DND-41 (cell line): ENCODE measurements around the gene WIPI1.

ENCODE experiments used
- ATAC-seq: fragments of 200-7000 bp; cut with Tn5 transposase; 3 replicates; pipeline ENCODE4 v1.9.1; 2021; ENCODE audit warnings: low read depth; ENCODE audit not compliant: insufficient read depth
- DNase-seq: peaks from one replicate; pipeline ENCODE4 v3.0.0-alpha.2; 2020
- H2AFZ ChIP-seq: 2 replicates; pipeline ENCODE4 v1.6.0; 2012; ENCODE audit warnings: low read depth, low read length
- H3K27ac ChIP-seq: 2 replicates; pipeline ENCODE4 v1.5.1; 2012; ENCODE audit warnings: low read length, inconsistent platforms
- H3K27me3 ChIP-seq: fragments of 200-600 bp; sonication (generic); 2 replicates; pipeline ENCODE4 v1.6.0; 2012; ENCODE audit warnings: low read length, mild to moderate bottlenecking, inconsistent platforms; ENCODE audit not compliant: insufficient read depth, poor library complexity
- H3K36me3 ChIP-seq: 2 replicates; pipeline ENCODE4 v1.5.1; 2012; ENCODE audit warnings: low read length, inconsistent platforms; ENCODE audit not compliant: insufficient read depth
- H3K4me1 ChIP-seq: 2 replicates; pipeline ENCODE4 v1.5.1; 2012; ENCODE audit warnings: mild to moderate bottlenecking, low read length; ENCODE audit not compliant: insufficient read depth
- H3K4me2 ChIP-seq: 2 replicates; pipeline ENCODE4 v1.6.0; 2012; ENCODE audit warnings: mild to moderate bottlenecking, moderate library complexity, low read length, inconsistent platforms; ENCODE audit not compliant: insufficient read depth
- H3K4me3 ChIP-seq, 2 experiments: fragments of 200-600 bp in 1 of 2; shearing (Covaris generic) in 1 of 2; 2 replicates each; pipeline ENCODE4 v1.5.1; 2012 to 2016; ENCODE audit warnings: inconsistent platforms in 2 of 2, low read length in 2 of 2, mild to moderate bottlenecking in 2 of 2, low read depth in 1 of 2, moderate library complexity in 1 of 2
- H3K79me2 ChIP-seq: 2 replicates; pipeline ENCODE4 v1.6.0; 2012; ENCODE audit warnings: low read length, inconsistent platforms; ENCODE audit not compliant: insufficient read depth
- H3K9ac ChIP-seq: 2 replicates; pipeline ENCODE4 v1.6.0; 2012; ENCODE audit warnings: low read depth, mild to moderate bottlenecking, inconsistent platforms, low read length, moderate library complexity
- H3K9me3 ChIP-seq: 2 replicates; pipeline ENCODE4 v1.5.1; 2012; ENCODE audit warnings: low read length, moderate library complexity, mild to moderate bottlenecking, inconsistent platforms; ENCODE audit not compliant: insufficient read depth, severe bottlenecking
- H4K20me1 ChIP-seq: 2 replicates; pipeline ENCODE4 v1.6.0; 2012; ENCODE audit warnings: low read length; ENCODE audit not compliant: insufficient read depth
- CTCF ChIP-seq: IDR thresholded peaks from 2 replicates; pipeline ENCODE4 v1.5.1; 2012; ENCODE audit warnings: borderline replicate concordance, low read length, moderate library complexity, mild to moderate bottlenecking; ENCODE audit not compliant: poor library complexity, severe bottlenecking; ENCODE audit errors: extremely low read depth
- EZH2 ChIP-seq: IDR thresholded peaks from 3 replicates; pipeline ENCODE4 v1.6.1; 2012; ENCODE audit warnings: borderline replicate concordance, low read depth, mild to moderate bottlenecking, moderate library complexity, low read length, inconsistent platforms; ENCODE audit not compliant: severe bottlenecking

WIPI1 gene

GRCh38 chr17:68425979-68426378, 31.3 kb downstream of the WIPI1 start:
- TF ChIP-seq EZH2 (no peak), CTCF (no peak)
- Histone ChIP-seq H4K20me1 (no peaks in the 10 kb centered on the region), H3K9me3 (no peaks in the 10 kb centered on the region), H3K27ac (no peak overlapping the region), H2AFZ (no peak overlapping the region), H3K9ac (no peak overlapping the region), H3K79me2 (no peaks in the 10 kb centered on the region), H3K4me3 (no peak overlapping the region), H3K27me3 (no peaks in the 10 kb centered on the region), H3K4me2 (no peak overlapping the region), H3K36me3 (peaks cover 20% of the 10 kb centered on the region), H3K4me1 (no peaks in the 10 kb centered on the region)
- DNase-seq (no peak), ATAC-seq (no peak)

- ATAC-seq (no peak), DNase-seq (no peak)
- Histone ChIP-seq H3K9ac (no peak overlapping the region), H3K79me2 (no peaks in the 10 kb centered on the region), H4K20me1 (no peaks in the 10 kb centered on the region), H2AFZ (no peak overlapping the region), H3K4me2 (no peak overlapping the region), H3K4me3 (no peak overlapping the region), H3K27ac (no peak overlapping the region), H3K36me3 (peaks cover 20% of the 10 kb centered on the region), H3K4me1 (no peaks in the 10 kb centered on the region), H3K27me3 (no peaks in the 10 kb centered on the region), H3K9me3 (no peaks in the 10 kb centered on the region)
- TF ChIP-seq CTCF (no peak), EZH2 (no peak)
Measured at GRCh38 chr17:68424861-68425260, 32.4 kb downstream of the WIPI1 start.

- no peaks in the 10 kb centered on the region for H3K27me3 ChIP-seq
- DNase-seq (no peak), ATAC-seq (no peak)
- H3K4me3 ChIP-seq: no peak overlapping the region
- no peaks in the 10 kb centered on the region for H3K4me1 ChIP-seq
- no peaks in the 10 kb centered on the region for H3K9me3 ChIP-seq
- H3K36me3 ChIP-seq: peaks cover 20% of the 10 kb centered on the region
- no peak overlapping the region for H3K27ac ChIP-seq
- H3K4me2 ChIP-seq: no peak overlapping the region
- no peaks in the 10 kb centered on the region for H4K20me1 ChIP-seq
- no peaks in the 10 kb centered on the region for H3K79me2 ChIP-seq
- no peak overlapping the region for H2AFZ ChIP-seq
- no peak for TF ChIP-seq EZH2
- TF ChIP-seq CTCF: no peak
- no peak overlapping the region for H3K9ac ChIP-seq
Measured at GRCh38 chr17:68424203-68424602, 33.1 kb downstream of the WIPI1 start.

- DNase-seq (no peak), ATAC-seq (no peak)
- no peak for TF ChIP-seq CTCF
- TF ChIP-seq EZH2: no peak
- Histone ChIP-seq H4K20me1 (no peaks in the 10 kb centered on the region), H3K27ac (no peak overlapping the region), H2AFZ (no peak overlapping the region), H3K27me3 (no peaks in the 10 kb centered on the region), H3K9me3 (no peaks in the 10 kb centered on the region), H3K4me2 (no peak overlapping the region), H3K9ac (no peak overlapping the region), H3K4me1 (no peaks in the 10 kb centered on the region), H3K36me3 (peaks cover 12% of the 10 kb centered on the region), H3K4me3 (no peak overlapping the region), H3K79me2 (no peaks in the 10 kb centered on the region)
Measured at GRCh38 chr17:68423251-68423650, 34.0 kb downstream of the WIPI1 start.
